ENCODE measurements around the gene RTP3. TPM values are rescaled to one million over a fixed set of nuclear protein-coding genes. Genes with fewer than 3 reads are reported as not detected.

RTP3 gene
- total RNA-seq, 3 donors from 2014 or later (not counting 1 experiment from before 2014, with no cell fraction given): not detected

DNA sequence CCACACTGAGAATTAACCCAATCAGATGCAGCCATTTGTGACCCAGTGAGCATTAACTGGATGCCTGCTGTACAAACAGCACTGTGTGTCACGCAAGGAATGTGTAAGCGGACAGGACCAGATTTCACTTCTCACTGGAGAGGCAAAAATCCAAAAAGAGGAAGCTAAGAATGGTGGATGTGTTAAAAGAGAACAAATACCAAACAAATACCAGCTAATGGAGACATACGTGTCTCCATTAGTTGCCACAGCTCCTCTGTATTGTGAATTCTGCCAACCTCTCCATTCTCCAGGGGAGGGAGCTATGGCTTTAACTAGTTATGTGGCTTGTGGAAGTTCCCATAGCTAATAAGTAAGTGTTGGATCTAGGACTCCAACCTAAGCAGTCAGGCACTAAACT lies 35.7 kb upstream of the RTP3 start:
- Mint-ChIP-seq H3K36me3 (no peaks in the 10 kb centered on the region), H3K27ac (no peak overlapping the region), H3K27me3 (ENCODE audit: low read depth in 2 of 2) (peaks cover 55 to 60% of the 10 kb centered on the region in 2 donors), H3K9me3 (no peaks in the 10 kb centered on the region), H3K4me1 (no peaks in the 10 kb centered on the region), H3K4me3 (no peak overlapping the region)
- TF ChIP-seq, protein P1, sequence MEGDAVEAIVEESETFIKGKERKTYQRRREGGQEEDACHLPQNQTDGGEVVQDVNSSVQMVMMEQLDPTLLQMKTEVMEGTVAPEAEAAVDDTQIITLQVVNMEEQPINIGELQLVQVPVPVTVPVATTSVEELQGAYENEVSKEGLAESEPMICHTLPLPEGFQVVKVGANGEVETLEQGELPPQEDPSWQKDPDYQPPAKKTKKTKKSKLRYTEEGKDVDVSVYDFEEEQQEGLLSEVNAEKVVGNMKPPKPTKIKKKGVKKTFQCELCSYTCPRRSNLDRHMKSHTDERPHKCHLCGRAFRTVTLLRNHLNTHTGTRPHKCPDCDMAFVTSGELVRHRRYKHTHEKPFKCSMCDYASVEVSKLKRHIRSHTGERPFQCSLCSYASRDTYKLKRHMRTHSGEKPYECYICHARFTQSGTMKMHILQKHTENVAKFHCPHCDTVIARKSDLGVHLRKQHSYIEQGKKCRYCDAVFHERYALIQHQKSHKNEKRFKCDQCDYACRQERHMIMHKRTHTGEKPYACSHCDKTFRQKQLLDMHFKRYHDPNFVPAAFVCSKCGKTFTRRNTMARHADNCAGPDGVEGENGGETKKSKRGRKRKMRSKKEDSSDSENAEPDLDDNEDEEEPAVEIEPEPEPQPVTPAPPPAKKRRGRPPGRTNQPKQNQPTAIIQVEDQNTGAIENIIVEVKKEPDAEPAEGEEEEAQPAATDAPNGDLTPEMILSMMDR (IDR thresholded peaks at IDR 0.05): no peak
- Histone ChIP-seq H3K4me1 (ENCODE audit: control insufficient read depth, insufficient read depth, low read length) (no peaks in the 10 kb centered on the region), H3K4me3 (ENCODE audit: low read length) (no peak overlapping the region), H3K36me3 (ENCODE audit: control insufficient read depth, insufficient read depth, low read length) (no peaks in the 10 kb centered on the region), H3K27me3 (ENCODE audit: control insufficient read depth, insufficient read depth, low read length) (peaks cover 15% of the 10 kb centered on the region), H3K27ac (ENCODE audit: low read length) (no peak overlapping the region), H3K9me3 (ENCODE audit: control insufficient read depth, insufficient read depth, low read length) (no peaks in the 10 kb centered on the region)
- DNase-seq (no peak), ATAC-seq (no peak)
- 100% methylated on average over 2 of the region's 3 CpGs for WGBS (ENCODE audit: insufficient coverage)
- intact Hi-C loops (cut with micrococcal nuclease): no loop called here

- DNase-seq (no peak), ATAC-seq (no peak)
- intact Hi-C loops (cut with micrococcal nuclease): no loop called here
- H3K4me1 ChIP-seq (ENCODE audit: control insufficient read depth, insufficient read depth, low read length): no peaks in the 10 kb centered on the region
- H3K9me3 ChIP-seq (ENCODE audit: control insufficient read depth, insufficient read depth, low read length): no peaks in the 10 kb centered on the region
- TF ChIP-seq, protein P1 (IDR thresholded peaks at IDR 0.05): no peak
- no peaks in the 10 kb centered on the region for H3K36me3 ChIP-seq (ENCODE audit: control insufficient read depth, insufficient read depth, low read length)
- WGBS (ENCODE audit: insufficient coverage): 80% methylated on average over 3 of the region's 3 CpGs
- H3K4me3 ChIP-seq (ENCODE audit: low read length): no peak overlapping the region
- no peak overlapping the region for H3K27ac ChIP-seq (ENCODE audit: low read length)
- H3K27me3 Mint-ChIP-seq (ENCODE audit: low read depth in 2 of 2): peaks cover 55 to 60% of the 10 kb centered on the region in 2 donors
- H3K4me3 Mint-ChIP-seq: no peak overlapping the region
- H3K36me3 Mint-ChIP-seq: no peaks in the 10 kb centered on the region
- H3K9me3 Mint-ChIP-seq: no peaks in the 10 kb centered on the region
- no peak overlapping the region for H3K27ac Mint-ChIP-seq
- H3K4me1 Mint-ChIP-seq: no peaks in the 10 kb centered on the region
- H3K27me3 ChIP-seq (ENCODE audit: control insufficient read depth, insufficient read depth, low read length): peaks cover 15% of the 10 kb centered on the region
Observed at GRCh38 chr3:46462511-46462910, 35.3 kb upstream of the RTP3 start.

DNA sequence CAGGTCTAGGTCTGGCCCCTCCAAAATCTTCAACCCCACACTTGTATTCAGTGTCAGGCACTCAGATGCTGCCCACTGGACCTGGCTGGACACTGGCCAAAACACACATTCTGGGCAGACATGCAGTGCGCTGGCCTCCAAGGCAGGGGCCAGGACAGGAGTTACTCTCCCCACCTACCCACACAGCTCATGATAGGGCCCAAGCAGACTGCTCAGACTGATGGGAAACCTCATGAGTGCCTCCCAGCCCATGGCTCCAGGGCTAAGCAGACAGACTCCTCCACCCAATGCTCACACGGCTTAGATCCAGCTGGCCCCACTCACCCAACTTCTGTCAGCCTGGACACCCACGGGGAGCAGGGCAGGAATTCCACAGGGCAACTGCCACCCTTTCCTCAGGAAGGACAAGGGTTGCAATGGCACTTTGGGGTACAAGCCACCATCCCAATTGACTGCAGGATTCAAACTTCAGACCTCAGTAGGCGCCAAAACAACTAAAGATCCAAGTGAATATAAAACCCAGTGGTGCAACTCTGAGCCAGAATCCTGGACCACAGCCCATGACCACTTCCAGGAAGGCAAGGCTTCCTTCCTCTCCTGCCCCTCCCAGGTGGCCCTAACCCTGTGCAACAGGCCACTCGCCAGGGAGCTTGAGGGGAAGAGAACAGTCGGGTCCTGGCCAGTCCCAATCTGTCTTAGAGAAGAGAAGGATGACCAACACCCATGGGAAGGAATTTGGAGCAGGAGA lies 34.5 kb upstream of the RTP3 start:
- Histone ChIP-seq H3K4me3 (ENCODE audit: low read length) (no peak overlapping the region), H3K36me3 (ENCODE audit: control insufficient read depth, insufficient read depth, low read length) (no peaks in the 10 kb centered on the region), H3K27me3 (ENCODE audit: control insufficient read depth, insufficient read depth, low read length) (peaks cover 15% of the 10 kb centered on the region), H3K9me3 (ENCODE audit: control insufficient read depth, insufficient read depth, low read length) (no peaks in the 10 kb centered on the region), H3K4me1 (ENCODE audit: control insufficient read depth, insufficient read depth, low read length) (no peaks in the 10 kb centered on the region), H3K27ac (ENCODE audit: low read length) (no peak overlapping the region)
- H3K36me3 Mint-ChIP-seq: no peaks in the 10 kb centered on the region
- no peaks in the 10 kb centered on the region for H3K4me1 Mint-ChIP-seq
- no peak overlapping the region for H3K27ac Mint-ChIP-seq
- 70% methylated on average over 6 of the region's 6 CpGs for WGBS (ENCODE audit: insufficient coverage)
- no peak overlapping the region for H3K4me3 Mint-ChIP-seq
- H3K9me3 Mint-ChIP-seq: no peaks in the 10 kb centered on the region
- DNase-seq (no peak), ATAC-seq (no peak)
- H3K27me3 Mint-ChIP-seq (ENCODE audit: low read depth in 2 of 2): peaks cover 55 to 60% of the 10 kb centered on the region in 2 donors
- intact Hi-C loops (cut with micrococcal nuclease): no loop called here
- TF ChIP-seq, protein P1 (IDR thresholded peaks at IDR 0.05): no peak

DNA sequence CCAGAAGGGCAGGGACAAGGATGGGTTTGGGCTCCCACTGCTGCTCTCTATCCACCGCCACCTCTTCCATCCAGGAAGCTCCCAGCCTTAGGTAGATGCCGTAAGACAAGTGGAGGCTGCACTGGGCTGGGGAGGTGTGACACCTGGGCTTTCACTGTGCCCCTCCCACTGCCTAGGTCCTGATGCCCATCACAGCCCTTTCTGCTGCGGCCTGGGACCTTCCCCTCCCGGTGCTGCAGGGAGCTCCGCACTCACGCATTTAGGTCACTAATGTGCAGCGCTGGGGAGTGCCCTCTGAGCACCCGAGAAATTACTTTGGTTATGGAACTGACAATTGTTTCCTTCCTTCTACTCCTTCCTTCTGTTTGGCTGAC lies 33.9 kb upstream of the RTP3 start:
- TF ChIP-seq, protein P1 (IDR thresholded peaks at IDR 0.05): no peak
- peaks cover 55 to 60% of the 10 kb centered on the region in 2 donors for H3K27me3 Mint-ChIP-seq (ENCODE audit: low read depth in 2 of 2)
- DNase-seq (no peak), ATAC-seq (no peak)
- no peaks in the 10 kb centered on the region for H3K36me3 Mint-ChIP-seq
- Histone ChIP-seq H3K27ac (ENCODE audit: low read length) (no peak overlapping the region), H3K36me3 (ENCODE audit: control insufficient read depth, insufficient read depth, low read length) (no peaks in the 10 kb centered on the region), H3K4me3 (ENCODE audit: low read length) (no peak overlapping the region), H3K9me3 (ENCODE audit: control insufficient read depth, insufficient read depth, low read length) (no peaks in the 10 kb centered on the region), H3K27me3 (ENCODE audit: control insufficient read depth, insufficient read depth, low read length) (peaks cover 15% of the 10 kb centered on the region), H3K4me1 (ENCODE audit: control insufficient read depth, insufficient read depth, low read length) (no peaks in the 10 kb centered on the region)
- H3K4me1 Mint-ChIP-seq: no peaks in the 10 kb centered on the region
- WGBS (ENCODE audit: insufficient coverage): 81% methylated on average over 8 of the region's 8 CpGs
- H3K4me3 Mint-ChIP-seq: no peak overlapping the region
- intact Hi-C loops (cut with micrococcal nuclease): no loop called here
- H3K27ac Mint-ChIP-seq: no peak overlapping the region
- H3K9me3 Mint-ChIP-seq: no peaks in the 10 kb centered on the region
